GM21381 (cell line): ENCODE results near the gene HCRTR1.

Experiments
- ATAC-seq: cut with Tn5 transposase; IDR thresholded peaks from one replicate; pipeline ENCODE4 v1.9.1; 2021; ENCODE audit warnings: mild to moderate bottlenecking, moderate library complexity; ENCODE audit not compliant: unreplicated experiment

HCRTR1 gene

DNA sequence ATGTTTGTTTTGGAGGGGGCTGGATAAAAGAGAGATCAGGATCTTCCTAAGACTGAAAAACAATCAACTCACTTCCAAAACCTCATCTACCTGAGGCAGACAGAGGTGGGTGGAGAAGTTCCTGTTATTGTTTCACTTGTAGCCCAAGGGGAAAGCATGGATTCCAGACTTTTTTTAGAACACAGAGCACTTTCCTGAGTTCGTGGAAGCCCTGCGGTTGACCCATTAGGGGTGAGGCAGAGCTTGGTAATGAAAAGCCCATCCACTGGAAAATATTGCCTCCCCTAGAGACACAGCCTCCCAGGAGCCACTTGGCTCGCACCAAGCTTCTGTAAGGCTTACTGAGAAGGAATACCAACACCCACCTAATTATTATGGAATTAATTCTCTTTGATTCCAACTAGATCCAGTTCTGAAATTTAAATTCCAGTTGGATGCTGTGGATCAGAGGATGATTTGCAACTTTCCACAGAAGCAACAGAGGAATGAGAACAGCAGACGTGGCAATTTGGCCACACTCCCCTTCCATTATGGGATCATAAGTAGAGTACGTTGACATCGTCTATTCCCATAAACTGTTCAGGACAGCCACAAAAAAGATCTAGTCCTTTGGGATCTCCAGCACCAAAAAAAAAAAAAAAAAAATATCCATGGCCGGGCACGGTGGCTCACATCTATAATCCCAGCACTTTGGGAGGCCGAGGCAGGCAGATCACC, 31.3 kb downstream of the HCRTR1 start:
- no peak for ATAC-seq

- ATAC-seq, result no peak
Observed at GRCh38 chr1:31650161-31651088, 32.9 kb downstream of the HCRTR1 start.

- no peak for ATAC-seq
Observed at GRCh38 chr1:31651089-31651420, 33.6 kb downstream of the HCRTR1 start.

DNA sequence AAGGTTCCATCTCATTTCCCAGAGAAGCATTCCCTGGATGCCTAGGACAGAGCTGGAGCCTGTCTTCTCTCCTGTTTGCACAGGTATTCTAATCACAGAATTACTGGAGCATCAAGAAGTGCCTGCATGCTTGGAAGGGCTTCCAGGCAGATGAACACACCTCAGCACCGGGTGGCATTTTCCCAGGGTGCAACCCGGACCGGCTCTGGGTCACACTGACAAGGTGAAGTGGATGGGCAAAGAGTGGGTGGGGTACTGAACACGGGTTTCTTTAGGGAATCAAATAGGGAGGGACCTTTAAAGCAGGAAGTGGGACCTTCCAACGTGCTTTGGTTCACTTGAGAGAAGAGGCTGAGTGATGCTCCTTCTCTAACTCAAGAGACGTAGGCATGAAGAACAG, 34.3 kb downstream of the HCRTR1 start:
- no peak for ATAC-seq

DNA sequence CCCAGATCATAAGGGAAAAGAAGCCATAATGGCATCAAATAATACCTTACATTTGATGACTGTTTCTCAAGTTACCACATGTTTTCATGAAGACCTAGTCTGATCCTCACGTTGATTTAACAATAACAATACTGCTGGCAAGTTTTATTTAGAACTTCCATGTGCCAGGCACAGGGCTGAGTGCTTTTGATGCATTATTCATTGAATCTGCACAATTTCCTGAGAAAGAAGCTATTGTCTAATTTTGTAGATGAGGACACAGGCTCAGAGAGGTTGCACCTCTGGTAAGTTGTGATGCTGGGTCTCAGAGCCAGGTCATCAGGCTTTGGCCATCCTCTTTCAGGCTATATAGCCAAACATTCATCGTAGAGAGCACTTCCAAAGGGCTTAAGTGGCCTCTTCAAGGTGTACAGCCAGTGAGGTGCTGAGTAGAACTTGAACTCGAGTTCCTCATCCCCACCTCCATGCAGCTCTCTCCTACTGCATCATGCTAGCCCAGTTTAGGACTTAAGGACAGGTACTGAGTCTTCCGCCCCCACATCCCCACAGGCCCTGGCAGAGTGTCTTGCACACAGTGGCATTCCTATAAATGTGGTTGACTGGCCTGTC, 35.5 kb downstream of the HCRTR1 start:
- no peak for ATAC-seq

- ATAC-seq, result no peak
Observed at GRCh38 chr1:31653717-31654473, 36.4 kb downstream of the HCRTR1 start.

DNA sequence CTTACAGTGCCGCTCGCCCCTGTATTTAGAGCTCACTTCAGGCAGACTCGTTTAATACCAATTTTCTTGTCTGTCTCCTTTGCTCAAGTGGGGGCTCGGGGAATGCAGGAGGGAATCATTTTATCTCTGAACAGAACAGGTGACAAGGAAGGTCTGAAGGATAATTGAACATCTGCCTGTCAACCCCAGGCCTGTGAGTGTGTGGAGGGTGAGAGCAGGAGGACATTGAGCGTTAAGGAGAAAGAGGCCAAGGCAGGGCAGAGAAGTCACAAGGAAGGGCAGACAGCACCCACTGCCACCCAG, 36.9 kb downstream of the HCRTR1 start:
- ATAC-seq, result no peak

DNA sequence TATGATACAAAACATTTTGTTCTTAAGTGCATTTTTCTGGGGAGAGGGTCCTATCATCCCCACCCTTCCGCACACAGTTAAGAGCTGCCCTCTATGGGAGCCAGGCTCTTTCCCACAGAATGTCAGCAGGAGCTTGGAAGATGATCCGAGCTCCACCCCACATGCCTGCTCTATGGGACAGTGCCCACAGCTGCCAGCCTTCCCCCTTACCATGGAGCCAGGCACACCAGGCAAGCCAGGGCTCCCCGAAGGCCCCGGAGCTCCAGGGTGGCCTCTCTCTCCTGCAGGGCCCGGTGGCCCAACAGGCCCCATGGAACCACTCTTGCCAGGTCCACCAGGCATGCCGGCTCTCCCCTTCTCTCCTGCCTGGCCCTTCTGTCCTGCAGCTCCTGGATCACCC, 37.6 kb downstream of the HCRTR1 start:
- no peak for ATAC-seq

- ATAC-seq, result no peak
Observed at GRCh38 chr1:31655756-31656155, 38.3 kb downstream of the HCRTR1 start.

DNA sequence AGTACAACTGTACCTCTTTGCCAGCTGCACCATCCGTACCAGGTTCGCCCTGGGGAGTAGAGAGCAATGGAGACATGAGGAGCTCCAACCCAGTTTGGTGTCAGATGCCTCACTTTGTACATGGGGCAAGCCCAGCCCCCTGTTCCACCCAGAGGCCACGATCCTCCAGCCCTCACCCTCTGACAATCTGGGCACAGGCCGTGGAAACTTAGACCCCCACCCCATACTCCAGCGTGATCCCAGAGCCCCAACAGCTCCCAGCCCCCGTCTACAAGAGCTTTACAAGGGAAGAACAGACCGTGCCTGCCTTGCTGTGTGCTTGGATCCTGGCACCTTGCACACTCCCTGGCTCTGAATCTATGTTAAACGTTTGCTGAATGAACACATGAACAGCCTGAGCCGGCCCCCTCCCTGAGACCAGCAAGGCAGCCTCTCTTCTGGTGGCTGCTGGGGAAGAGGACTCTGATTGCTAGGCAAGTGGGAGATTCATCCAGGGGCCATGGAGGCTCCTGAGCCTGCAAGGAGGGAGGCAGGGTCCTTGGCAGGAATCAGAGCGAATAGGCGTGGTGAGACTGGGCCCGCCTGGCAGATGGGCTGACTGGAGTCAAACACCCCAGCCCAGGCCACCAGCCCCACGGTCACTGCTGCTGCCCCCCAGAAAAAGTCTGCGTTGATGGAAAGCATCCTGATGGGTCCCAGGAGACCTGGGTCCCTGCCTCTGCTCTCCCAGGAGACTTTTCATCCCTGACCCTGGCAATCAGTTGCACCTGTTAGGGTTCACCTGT, 39.7 kb downstream of the HCRTR1 start:
- no peak for ATAC-seq

- ATAC-seq, result no peak
Observed at GRCh38 chr1:31657972-31658510, 40.6 kb downstream of the HCRTR1 start.

GRCh38 chr1:31658721-31659120, 41.2 kb downstream of the HCRTR1 start:
- no peak for ATAC-seq

DNA sequence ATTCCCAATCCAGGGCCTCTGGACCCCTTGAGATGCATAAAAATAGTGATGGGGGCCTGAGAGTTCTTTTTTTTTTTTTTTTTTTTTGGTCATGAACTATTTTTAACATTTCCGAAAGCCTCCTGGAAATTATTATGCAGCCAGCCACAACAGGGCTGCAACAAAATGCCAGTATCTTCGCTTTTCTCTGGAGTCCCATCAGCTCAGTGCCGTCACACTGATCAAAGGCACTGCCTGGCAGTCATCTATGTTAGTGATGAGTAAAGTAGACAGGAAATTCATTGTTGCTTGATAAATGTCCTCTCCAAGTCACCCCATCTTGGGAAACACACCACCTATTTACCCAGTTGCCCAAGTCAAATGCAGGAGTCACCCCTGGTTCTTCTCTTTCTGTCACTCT, 42.4 kb downstream of the HCRTR1 start:
- no peak for ATAC-seq

- ATAC-seq, result no peak
Observed at GRCh38 chr1:31660871-31661455, 43.5 kb downstream of the HCRTR1 start.

DNA sequence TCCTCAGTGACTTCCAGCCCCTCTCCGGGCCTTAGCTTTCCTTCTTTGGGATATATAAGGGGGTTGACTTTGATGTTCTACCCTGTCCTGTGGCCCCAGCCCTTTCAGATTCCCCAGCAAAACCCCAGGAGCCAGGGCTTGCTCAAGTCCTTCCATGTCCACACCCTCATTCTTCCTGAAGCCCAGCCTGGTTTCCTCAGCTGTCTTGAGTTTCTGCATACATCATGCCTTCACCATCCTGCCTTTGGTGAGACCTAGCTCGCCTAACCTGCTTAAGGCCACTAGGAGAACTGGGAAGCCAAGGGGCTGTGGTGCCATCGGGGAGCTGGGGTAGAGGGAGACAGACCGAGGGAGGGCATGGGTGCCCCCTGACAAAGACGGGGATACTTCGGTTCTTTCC, 44.4 kb downstream of the HCRTR1 start:
- ATAC-seq, result no peak

DNA sequence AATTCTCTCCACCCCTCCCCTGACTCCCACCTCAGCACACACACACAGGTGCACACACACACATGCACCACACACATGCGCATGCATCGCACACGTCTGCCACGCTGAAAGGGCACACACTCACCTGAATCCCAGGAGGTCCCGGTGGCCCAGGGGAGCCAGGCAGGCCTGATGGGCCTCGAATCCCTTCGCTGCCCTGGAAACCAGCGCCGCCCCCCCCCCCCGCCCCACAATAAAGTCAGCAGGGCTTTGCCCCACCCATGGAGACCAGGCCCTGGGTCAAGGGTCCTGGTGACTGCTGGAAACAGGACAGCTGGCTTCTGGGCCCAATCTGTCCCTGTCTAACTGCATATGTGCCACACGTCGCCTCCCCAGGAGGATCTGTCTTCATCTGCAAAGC, 45.0 kb downstream of the HCRTR1 start:
- ATAC-seq, result no peak

GRCh38 chr1:31663622-31664452, 46.3 kb downstream of the HCRTR1 start:
- ATAC-seq, result no peak

DNA sequence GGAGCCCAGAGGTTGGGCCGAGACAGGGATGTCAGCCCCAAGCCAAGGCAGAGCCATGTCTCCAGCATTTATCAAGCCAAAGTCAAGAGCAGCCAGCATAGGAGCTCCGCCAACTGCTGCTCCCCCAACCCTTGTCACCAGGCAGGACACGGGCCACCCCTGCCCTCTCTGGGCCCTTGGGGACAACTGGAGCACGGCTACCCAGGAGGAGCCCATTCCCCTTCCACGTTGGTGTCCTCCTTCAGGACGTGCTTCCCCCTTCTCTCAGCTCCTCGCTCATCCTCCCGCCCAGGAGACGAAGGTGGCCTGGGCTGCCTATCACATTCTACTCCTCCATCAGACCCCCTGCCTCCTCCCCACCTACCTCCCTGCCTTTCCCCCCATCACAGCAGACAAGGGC, 47.0 kb downstream of the HCRTR1 start:
- no peak for ATAC-seq

DNA sequence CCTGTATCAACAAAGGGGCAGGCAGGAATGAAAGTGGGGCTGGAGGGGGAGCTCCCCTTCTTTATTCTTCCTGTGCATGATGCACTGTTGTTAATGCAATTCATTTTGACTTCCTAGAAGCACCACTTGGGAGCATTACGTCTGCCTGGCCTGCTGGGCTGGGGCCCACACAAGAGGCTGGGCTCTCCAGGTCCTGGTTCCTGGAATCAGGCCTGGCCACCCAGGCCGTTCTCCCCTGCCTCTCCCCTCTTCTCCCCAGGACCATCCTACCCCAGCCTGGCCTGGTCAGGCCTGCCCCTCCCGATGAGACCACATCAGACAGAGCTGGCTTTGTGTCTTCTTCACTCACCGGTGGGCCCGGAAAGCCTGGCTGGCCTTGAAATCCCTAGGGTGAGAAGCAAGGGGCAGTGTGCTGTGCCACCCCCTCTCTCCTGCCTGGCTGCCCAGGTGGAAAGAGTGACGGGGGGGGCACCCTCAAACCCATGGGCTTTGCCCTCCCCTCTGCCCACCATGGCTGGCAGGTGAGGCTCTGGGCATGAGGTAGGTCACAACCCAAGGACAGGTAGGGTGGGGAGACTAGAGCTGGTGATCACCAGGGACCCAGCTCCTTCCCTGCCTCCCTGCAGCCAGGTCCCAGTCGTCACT, 47.9 kb downstream of the HCRTR1 start:
- ATAC-seq, result no peak
